GM18498 (cell line): ENCODE data around the gene SYT8.
"Not testable (repeated sequence)": the region's sequence is repeated elsewhere in the genome, so short reads cannot be mapped to it uniquely, and the experiment has no call there.

Experiments
- ATAC-seq: cut with Tn5 transposase; IDR thresholded peaks from one replicate; pipeline ENCODE4 v1.9.1; 2021; ENCODE audit warnings: mild to moderate bottlenecking, moderate library complexity; ENCODE audit not compliant: unreplicated experiment

Gene SYT8

DNA sequence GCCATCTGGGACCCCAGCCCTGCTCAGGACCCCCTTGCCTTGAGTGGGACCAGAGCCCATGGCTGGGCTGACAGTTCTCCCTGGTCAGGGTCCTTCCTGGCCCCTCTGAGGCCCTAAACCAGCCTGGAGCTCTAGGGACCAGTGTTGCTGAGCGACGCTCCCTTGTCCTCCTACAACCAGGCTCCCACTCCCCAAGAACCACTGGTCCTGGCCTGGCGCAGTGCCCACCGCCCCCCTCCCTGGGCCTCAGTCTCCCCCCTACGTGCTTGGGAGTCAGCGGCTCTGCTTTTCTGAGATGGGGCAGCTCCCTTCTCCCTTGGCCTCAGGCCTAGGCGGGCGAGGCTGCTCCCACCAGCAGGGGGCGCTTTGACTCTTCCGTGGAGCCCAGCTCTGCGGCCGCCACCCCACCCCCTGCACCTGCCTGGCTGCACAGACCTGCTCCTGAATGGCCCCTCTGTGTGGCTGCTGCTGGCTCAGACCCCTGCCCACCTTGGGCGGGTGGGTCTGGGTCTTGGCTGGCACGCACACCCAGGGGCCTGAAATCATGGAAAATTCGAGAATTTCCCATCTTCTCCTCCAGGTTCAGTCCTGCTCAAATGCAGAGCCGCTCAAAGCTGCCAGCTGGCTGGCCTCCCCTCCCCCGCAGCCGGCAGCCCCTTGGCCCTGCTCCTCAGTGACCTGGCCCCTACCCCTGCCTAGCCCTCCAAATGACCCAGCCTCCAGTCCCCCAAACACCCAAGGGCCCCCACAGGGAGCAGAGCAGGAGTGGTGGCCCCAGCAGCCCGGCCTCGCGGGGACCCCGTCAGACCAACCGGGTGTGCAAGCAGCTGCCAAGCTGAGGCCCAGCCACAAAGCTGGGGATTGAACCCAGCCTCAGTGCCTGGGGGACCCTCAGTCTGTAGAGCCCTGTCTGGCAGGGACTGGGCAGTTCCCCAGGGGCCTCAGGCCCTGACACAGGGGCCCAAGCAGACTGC is 47.8 kb downstream of the SYT8 start:
- ATAC-seq, result no peak

GRCh38 chr11:1883346-1884302 is 48.8 kb downstream of the SYT8 start:
- ATAC-seq, result no peak

- no peak for ATAC-seq
Measured at GRCh38 chr11:1884303-1884700, 49.5 kb downstream of the SYT8 start.

- not testable (repeated sequence) for ATAC-seq
Measured at GRCh38 chr11:1886551-1886950, 51.8 kb downstream of the SYT8 start.
